HG02798 (cell line): Measurements from ENCODE around the gene IFNW1.
"Not testable (repeated sequence)": the region's sequence is repeated elsewhere in the genome, so short reads cannot be mapped to it uniquely, and the experiment has no call there.

ENCODE experiments used
- ATAC-seq: cut with Tn5 transposase; IDR thresholded peaks from one replicate; pipeline ENCODE4 v1.9.1; 2021; ENCODE audit warnings: mild to moderate bottlenecking; ENCODE audit not compliant: unreplicated experiment, poor library complexity

Gene IFNW1

DNA sequence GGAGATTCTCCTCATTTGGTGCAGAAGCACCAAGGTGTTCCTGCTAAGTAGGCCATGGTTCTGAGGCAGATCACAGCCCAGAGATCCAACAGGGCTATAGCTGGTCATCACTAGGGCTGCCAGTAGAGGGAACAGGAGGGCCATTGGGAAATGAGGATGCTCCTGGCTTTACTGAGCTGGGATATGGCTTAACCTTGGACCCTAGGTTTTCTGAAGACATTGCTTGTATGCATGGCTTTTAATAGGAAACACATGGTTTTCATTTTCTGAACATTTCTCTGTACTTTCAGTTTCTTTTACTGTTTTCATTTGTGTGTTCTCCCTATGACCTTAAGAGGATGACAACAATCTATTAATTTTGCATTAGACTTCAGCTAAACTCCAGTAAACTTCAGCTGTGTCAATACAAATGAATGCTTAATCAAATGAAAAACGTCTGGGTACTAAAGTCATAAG is at the start of gene IFNW1:
Gene IFNW1, minus strand, starts transcription at position 406 of the 456 bp plus-strand sequence. Its CDS starts 262 bp downstream, at position 144.
- ATAC-seq, result peak; percentile 77

DNA sequence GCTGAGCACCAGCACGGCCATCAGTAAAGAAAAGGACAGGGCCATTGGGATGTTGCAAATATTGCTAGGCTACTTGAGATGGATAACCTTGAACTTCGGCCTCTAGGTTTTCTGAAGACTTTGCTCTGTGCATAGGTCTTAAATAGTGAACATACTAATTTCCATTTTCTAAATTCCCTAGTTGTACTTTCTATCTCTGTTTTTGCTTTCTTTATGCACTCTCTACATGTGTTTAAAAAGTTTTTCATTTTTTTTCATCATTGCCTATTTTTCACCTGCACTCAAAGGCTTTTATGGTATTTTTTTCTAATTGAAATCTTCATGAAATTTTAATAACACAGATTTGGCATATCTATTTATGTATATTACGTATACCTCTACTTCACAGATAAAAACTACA is 45.9 kb upstream of the IFNW1 start, which contains the start of gene IFNA4:
Gene IFNA4, minus strand, starts transcription at position 101 of the 400 bp plus-strand sequence. Its CDS starts 56 bp downstream, at position 45.
- ATAC-seq, result not testable (repeated sequence)

DNA sequence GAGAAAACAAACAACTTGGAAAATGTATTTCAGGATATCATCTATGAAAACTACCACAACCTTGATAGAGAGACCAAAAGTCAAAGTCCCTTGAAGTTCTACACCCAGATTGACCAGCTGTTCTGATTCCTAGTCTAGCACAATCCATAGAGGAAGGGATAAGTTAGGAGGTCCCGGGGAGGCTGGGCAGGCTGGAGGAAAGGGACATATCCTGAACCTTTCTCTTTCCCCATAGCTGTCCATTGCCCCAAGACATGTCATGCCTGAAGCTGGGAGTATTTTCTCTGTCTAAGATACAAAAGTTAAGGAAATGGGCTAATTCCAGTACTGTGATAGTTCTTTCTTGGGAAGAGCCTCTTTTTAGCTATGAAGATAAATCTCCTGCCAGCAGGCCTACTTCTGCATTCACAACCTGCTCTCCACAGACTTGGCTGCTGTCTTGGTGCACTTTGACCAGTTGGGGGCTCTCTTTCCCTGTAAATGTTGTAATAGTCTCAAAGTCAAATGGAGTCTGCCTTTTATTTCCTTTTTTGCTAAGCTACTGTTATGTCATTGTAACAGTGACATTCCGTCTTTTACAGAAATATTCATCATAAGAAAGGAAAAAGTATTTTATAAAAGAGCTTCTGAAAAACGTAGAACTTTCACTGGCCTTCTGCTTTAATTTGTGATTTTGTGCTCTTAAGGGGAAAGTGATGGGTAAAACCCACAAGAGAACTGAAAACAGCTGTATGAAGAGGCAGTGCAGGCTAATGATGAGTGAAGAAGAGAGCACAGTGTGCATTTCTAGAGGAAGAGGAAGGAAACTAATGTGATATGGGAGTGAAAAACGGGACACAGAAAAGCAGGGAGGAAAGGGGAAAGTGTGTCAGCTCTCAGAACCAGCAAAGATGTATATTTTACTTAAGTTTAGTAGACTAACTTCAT is 41.4 kb upstream of the IFNW1 start:
- peak; percentile 92 for ATAC-seq

DNA sequence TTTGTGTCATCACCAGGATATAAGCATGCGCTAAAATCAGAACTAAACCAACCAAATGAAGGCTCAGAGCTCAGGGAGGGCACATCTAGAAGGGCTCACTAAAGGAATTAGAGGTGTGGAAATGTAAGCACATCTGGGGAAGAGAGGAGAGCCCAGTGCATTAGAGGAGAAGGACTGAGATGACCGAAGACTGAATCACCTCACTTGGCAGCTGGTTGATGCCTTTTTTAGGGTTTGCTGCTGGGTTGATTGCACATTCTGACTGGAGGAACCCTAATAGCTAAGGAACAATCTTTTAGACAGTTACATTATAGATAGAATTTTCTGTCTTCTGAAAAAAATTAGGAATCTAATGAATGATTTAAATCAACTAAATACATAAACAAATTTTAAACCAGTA is 33.0 kb upstream of the IFNW1 start:
- ATAC-seq, result no peak

DNA sequence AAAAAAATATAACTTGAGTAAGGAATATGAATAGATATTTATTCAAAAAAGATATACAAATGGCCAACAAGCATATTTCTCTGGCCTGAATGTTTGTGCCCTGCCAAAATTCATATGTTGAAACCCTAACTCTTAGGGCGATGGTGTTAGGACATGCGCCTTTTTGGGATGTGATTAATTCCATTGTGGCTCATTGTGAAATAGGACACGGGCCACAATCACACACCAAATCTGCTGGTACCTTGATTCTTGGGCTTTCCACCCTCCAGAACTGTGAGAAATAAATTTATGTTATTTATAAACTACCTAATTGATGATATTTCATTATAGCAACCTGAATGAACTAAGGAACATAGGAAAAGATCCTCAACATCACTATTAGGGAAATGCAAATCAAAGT is 30.5 kb upstream of the IFNW1 start:
- ATAC-seq, result no peak

DNA sequence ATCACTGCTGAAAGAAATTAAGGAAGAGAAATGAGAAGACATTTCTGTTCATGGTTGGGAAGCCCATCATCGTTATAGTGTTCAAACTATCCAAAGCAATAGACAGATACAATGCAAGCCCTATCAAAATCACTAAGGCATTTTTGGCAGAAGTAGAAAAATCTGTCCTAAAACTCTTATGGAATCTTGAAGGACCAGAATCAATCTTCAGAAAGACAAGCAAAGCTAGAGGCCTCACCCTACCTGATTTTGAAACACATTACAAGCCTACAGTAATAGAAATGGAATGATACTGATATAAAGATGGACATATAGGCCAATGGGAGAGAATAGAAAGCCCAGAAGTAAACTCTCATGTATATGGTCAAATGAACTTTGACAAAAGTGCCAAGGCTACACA is 29.7 kb upstream of the IFNW1 start:
- no peak for ATAC-seq

DNA sequence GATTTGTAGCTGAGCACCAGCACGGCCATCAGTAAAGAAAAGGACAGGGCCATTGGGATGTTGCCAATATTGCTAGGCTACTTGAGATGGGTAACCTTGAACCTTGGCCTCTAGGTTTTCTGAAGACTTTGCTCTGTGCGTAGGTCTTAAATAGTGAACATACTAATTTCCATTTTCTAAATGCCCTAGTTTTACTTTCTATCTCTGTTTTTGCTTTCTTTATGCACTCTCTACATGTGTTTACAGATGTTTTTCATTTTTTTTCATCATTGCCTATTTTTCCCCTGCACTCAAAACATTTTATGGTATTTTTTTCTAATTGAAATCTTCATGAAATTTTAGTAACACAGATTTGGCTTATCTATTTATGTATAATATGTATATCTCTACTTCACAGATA is 24.9 kb upstream of the IFNW1 start, which contains the start of gene IFNA21:
Gene IFNA21, minus strand, starts transcription at position 101 of the 400 bp plus-strand sequence. Its CDS starts 48 bp downstream, at position 53.
- ATAC-seq, result not testable (repeated sequence)

DNA sequence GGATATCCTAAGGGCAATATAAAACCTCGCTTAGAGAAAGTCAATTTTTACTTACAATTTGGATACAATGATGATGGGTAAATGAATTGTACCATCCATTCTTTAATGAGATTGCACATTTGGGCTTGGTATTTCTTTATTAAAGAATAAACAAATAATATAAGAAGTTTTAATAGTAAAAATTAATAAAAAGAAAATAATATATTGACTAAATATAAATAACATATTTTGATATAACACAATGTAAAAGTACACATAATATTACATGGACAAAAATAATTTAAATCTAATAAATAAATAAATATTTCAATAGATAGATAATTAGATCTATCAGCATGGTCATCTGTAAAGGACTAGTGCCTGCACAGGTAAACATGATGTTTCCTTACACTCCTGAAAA is 23.9 kb upstream of the IFNW1 start:
- ATAC-seq, result no peak

DNA sequence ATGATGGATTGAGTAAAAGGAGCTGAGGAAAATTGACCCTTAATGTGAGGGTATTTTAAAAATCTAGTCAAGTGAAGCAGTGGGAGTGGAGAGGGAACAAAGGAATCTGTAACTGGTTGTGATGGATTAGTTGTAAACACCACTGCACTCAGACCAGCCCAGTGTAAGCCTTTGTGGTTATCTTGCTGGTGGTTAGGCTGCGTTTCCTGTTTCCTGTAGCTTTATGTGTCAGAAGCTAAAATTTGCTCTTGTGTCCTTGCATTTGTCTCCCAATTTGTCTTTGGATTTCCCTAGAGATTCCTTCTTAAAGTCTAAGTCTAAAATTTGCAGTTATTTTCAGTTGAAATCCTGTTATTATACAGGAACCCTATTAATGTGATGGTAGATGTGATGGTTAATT is 18.5 kb upstream of the IFNW1 start:
- ATAC-seq, result peak; percentile 81

DNA sequence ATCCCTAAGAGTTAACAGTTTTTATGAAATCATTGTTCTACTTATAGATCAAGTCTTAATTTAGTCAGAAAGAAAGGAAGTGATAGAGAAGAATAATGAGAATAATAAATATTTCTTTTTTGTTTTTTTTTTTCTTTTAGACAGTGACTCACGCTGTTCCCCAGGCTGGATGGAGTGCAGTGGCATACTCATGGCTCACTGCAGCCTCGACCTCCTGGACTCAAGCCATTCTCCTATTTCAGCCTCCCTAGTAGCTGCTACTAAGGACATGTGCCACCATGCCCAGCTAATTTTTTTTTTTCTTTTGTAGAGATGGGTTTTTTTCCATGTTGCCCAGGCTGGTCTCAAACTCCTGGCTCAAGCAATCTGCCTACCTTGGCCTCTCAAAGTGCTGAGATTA is 13.9 kb upstream of the IFNW1 start:
- no peak for ATAC-seq

DNA sequence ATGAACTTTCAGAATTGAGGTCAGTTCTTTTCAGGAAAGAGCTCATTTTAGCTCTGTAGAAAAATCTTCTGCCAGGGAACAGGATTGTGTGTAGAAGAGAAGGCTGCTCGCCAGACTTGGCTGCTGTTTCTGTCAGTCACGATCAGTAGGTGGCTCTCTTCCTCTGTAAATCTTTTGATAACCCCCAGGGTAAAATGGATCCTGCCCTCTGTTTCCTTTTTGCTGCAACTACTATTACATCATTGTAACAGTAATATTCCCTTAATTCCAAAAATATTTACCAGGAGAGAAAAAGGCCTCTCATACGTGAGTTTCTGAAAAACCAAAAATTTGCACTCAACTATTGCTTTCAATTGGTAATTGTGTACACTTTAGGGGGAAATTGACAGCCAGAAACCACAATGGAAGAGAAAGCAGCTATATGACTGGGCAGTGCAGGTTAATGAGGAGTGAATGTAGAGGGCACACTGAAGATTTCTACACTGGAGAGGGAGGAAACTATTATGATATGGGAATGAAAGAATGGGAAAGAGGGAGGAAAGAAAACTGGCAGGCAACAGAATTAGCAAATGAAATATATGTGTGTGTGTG is 12.5 kb upstream of the IFNW1 start:
- peak; percentile 80 for ATAC-seq

DNA sequence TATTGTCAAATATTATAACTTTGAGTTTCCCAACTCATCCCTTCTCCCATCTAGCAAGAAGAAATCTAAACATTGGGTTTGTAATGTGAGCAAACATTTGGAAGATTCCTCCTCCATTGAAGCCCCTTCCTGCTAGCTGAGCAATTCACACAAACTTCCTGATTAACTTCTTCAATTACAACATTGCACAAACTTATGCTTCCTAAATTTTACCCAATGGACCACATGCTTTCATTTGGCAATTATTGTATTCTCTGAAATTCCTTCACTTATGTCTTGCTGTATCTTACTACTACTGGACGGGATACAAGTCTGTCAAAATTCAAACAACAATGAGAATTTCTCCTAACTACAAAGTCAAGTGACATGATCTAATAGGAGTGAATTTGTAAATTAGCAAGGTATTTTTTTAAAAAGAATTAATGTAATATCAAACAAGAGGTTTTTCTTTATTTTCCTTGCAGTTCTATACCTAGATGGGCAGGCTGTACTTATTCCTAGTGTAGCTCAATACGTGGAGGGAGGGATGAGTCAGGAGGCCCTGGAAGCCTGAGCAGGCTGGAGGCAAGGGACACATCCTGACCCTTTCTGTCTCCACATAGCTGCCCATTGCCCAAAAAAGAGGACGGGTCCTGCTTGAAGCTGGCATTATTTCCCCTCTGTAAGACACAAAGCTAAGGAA is 11.8 kb upstream of the IFNW1 start:
- peak; percentile 30 for ATAC-seq

DNA sequence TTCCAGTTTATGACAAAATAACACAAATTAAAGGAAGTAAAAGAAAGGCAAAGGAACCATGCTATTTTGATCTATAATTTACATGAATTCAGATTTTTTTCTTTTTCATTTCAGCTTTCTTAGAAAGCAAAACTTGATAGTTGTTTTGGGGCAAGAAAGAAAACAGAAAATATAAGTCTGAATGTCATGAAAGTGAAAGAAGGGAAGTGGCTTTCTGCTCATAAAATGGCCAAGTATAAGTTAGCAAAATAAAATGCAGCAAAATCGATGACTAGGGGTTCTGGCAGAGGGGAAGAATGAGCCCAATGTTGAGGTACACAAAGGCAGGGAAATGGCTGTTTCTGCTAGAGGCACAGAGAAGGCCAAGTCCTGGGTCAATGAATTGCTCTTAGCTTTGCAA is 3.0 kb upstream of the IFNW1 start:
- ATAC-seq, result peak; percentile 68

DNA sequence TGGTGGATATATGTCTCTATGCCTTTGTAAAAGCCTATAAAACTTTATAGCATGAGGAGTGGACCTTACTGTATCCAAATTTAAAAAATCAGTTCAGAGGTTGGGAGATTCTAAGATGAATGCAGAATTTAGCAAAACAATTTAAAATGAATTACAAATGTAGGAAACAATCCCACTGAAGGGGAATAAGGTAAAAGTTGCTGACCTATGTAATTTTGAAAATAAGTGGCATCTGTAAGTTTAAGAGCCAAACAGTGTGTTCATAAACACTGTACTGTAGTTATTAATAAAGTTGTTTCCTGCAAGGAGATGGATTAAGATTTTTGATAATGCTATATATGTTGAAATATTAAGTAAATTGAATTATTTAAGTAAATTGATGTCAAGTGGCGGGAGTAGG is 4.6 kb downstream of the IFNW1 start:
- no peak for ATAC-seq

DNA sequence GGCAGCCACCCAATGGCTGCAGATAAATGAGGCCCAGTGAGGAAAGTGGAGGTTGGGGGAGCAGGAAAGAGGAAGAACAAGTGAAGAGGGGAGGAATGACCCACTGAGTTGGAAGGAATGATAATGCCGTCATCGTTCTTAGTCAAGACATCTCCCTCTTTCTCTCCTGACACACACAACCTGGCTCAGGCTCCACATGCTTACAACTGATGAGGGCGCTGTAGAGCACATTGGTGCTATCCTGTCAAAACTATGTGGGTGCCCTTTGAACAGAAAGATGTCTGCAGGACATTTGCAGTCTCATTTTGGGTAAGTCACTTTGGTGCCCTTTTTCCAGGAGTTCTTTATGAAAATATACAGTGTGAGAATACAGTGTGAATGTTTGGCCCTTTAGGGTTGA is 5.9 kb downstream of the IFNW1 start:
- ATAC-seq, result no peak

DNA sequence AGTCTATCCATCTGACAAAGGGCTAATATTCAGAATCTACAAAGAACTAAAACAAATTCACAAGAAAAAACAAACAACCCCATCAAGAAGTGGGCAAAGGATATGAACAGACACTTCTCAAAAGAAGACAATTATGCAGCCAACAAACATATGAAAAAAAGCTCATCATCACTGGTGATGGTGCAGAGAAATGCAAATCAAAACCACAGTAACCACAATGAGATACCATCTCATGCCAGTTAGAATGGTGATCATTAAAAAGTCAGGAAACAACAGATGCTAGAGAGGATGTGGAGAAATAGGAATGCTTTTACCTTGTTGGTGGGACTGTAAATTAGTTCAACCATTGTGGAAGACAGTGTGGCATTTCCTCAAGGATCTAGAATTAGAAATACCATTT is 13.4 kb downstream of the IFNW1 start:
- not testable (repeated sequence) for ATAC-seq

DNA sequence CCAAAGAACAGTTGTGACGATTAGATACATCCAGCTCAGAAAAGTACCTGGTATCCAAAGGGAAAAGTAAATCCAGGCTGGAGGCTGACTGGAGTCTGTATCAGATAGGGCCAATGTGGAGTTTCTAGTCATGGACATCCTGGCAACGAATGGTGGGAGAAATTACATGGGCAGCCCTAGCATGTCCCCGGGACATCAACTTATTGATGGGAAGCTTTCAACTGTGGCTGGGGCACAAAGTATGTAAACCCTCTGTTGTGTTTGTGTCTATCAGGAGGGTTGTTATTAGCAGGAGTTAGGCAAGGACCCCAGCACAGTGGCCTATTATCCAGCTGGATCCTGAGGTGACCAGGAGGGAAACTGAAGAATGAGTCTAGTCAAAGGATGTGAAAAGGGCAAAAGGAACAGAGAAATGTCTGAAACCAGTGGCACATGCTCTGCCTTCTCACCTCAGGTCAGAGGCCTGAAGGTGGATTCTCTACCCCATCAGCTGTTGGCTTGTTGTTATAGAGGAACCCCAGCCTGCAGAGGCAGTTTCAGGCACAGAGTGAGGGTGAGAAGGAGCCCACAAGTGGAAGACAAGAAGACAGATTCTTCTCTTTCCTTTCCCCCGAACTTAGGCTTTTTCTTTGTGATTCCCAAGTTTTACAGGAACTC is 19.9 kb downstream of the IFNW1 start:
- ATAC-seq, result peak; percentile 98

DNA sequence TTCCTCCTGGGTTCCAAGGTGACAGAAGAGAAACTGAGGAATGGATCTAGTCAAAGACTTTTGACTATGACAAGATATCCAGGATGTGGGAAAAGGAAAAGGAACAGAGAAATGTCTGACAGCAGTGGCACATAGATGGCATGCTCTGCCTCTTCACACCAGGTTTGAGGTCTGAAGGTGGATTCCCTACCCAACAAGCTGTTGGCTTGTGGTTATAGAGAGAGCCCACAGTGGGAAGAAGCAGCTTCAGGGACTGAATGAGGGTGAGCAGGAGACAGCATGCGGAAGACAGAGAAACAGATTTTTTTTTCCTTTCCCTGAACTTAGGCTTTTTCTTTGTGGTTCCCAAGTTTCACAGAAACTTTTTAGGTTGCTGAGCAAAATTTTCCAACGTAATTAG is 20.6 kb downstream of the IFNW1 start:
- peak; percentile 60 for ATAC-seq

DNA sequence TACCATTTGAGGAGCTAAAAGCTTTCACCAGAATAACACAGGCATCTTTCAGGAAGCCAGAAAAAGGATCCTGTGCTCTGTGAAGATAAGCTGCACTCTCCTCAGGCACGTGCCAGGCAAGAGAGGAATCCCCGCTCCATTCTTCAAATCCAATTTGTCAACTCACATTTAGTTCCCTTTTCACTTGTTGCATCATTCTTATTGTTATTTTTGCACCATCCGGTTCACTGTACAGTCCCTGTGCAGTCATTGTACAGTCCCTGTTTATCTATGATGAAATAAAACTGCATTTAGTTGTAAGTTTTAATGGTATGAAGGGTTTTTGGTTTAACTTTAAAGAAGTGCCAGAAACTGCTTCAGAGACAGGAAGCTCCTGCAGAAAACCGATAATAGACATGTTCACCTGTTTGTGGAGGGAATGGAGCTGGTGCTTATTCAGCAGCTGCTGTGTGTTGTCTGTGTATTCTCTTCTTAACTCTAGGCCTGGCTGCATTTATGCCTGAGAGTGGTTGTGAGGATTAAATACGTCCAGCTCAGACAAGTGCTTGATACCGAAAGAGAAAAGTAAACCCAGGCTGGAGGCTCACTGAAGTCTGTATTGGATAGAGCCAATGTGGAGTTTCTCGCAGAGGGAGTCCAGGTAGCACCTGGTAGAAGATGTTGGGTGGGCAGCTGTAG is 22.4 kb downstream of the IFNW1 start:
- ATAC-seq, result no peak

DNA sequence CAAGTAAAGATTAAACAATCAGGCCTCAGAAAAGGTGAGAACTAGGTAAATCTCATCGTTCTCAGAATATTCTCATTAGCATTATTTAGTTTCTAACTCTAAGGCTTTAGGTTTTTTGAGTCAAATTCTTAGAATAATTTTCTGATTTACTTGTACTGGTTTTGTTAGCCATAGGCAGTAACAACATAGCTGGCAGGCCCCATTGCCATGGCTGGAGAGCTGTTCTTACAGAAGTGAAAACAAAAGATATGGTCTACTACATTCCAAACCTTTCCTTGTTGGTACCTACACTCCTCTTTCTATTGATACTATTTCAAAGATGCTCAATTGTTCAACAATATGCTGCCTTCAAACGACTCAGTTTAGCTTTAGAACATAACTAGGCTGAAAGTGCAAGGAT is 27.3 kb downstream of the IFNW1 start:
- ATAC-seq, result no peak
